AG04449 (cell line): ENCODE results near the gene MAML1.

Experiments
- CTCF ChIA-PET: fragments of 350-600 bp; formaldehyde crosslinking; extraction: SDS; loops from one replicate; lab custom pipeline; 2021; ENCODE audit warnings: antibody characterized with exemption; lab: Yijun Ruan, JAX
- POLR2A ChIA-PET: fragments of 400-600, 350-600 bp; formaldehyde crosslinking; extraction: SDS; loops from one replicate; lab custom pipeline; 2020; ENCODE audit warnings: antibody characterized with exemption, inconsistent platforms; lab: Yijun Ruan, JAX
- DNase-seq: peaks from one replicate; pipeline ENCODE4 v3.0.0-alpha.2; 2010; ENCODE audit warnings: low read depth, low spot score
- H3K4me3 ChIP-seq: 2 replicates; pipeline ENCODE4 v1.5.1; 2011; ENCODE audit warnings: low read depth, mild to moderate bottlenecking, control low read depth, low read length
- TF ChIP-seq, protein P1 (sequence below): IDR thresholded peaks from one replicate; pipeline ENCODE4 v1.5.1; 2011; ENCODE audit warnings: mild to moderate bottlenecking, moderate library complexity, low read length, control low read depth, inconsistent platforms; ENCODE audit not compliant: insufficient read depth; ENCODE audit errors: missing control alignments

MAML1 gene

DNA sequence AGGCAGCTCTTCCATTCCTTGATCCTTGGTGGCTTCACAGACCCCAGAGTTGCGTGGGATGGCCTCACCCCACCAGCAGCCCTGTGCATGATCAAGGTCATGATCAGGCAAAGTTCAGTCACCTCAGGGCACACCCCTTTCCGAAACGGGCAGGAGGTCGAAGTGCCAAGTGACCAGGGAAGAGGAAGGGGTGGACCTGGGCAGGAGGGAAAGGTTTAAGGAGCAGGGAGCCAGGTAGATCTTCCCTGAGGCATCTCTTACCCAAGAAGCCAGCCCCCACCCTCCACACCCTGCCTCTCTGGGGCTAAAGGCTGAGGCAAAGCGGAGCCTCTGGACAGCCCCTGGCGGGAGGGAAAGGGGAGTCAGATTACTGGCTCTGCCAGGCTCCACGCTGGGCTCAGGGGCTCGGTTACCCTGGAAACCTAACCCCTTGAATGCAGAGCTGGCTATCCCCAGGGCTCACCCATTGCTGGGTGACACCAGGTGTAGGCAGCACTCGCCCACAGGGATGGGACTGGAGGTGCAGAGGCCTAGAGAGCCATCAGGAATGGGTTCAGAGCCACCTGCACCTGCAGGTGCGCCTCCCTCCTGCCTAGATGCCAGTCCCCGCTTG, 70.4 kb downstream of the MAML1 start:
- CTCF ChIA-PET = interaction anchor here (1.0 to 3.5 kb wide), 7 partner anchors 8 to 104 kb away, joined by 3 to 29 read pairs (median 5); partner anchors contain the start of genes LTC4S and MAML1
- TF ChIP-seq, protein P1, sequence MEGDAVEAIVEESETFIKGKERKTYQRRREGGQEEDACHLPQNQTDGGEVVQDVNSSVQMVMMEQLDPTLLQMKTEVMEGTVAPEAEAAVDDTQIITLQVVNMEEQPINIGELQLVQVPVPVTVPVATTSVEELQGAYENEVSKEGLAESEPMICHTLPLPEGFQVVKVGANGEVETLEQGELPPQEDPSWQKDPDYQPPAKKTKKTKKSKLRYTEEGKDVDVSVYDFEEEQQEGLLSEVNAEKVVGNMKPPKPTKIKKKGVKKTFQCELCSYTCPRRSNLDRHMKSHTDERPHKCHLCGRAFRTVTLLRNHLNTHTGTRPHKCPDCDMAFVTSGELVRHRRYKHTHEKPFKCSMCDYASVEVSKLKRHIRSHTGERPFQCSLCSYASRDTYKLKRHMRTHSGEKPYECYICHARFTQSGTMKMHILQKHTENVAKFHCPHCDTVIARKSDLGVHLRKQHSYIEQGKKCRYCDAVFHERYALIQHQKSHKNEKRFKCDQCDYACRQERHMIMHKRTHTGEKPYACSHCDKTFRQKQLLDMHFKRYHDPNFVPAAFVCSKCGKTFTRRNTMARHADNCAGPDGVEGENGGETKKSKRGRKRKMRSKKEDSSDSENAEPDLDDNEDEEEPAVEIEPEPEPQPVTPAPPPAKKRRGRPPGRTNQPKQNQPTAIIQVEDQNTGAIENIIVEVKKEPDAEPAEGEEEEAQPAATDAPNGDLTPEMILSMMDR = no peak
- POLR2A ChIA-PET = interaction anchor here (0.6 kb wide), 1 partner anchor 18 kb away, joined by 3 read pairs; the partner anchor contains the start of gene SQSTM1
- DNase-seq = no peak
- H3K4me3 ChIP-seq = no peak overlapping the region; the same call in 1 of the 2 replicates

DNA sequence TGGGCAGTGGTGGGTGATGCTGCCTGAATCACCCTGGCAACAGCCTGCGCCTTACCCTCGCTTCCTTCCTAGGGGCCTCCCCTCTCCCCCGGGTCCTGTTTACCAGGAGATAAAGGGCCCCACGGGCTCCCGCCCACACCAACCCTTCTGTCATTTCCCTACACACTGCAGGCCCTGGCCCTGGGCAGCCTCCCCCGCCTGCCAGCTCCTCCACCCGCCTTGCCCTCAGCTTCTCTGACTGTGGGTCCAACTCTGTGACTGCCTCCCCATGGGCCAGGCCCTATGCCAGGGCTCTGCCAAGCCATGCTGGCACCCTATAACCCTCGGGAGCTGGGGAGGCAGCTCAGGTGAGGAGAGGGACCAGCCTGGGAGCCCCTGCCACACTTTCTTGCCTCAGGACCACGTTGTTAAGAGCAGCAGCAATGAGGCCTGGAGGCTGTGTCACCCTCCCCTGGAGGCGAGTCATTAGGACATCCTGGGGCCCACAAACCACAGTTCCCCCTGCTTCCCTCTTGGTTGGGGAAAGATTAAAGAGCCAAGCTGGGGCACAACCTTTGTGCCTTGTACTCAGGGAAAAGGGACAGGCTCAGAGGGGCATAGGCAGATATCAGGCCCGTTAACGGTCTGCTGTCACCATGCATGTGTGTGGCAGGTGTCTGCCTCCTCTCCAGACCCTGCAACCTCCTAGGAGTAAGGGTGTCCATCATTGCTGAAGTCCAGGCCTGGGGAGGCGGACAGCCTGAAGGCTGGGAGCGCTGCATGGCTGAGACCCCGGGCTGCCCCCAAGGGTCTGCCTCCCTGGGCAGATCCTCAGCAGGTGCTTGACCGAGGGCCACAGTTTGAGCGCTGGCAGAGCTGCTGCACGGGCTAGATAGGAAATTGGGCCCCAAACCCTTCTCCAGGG, 71.3 kb downstream of the MAML1 start:
- ChIA-PET CTCF (interaction anchor here (1.0 to 3.5 kb wide), 2 partner anchors 8 to 71 kb away, joined by 3 to 29 read pairs; partner anchors contain the start of genes LTC4S and MAML1), POLR2A (interaction anchor here (0.6 kb wide), 1 partner anchor 17 kb away, joined by 3 read pairs; the partner anchor contains the start of gene SQSTM1)
- no peak for DNase-seq
- H3K4me3 ChIP-seq = peak overlapping the region; percentile 72
- TF ChIP-seq, protein P1 = no peak

DNA sequence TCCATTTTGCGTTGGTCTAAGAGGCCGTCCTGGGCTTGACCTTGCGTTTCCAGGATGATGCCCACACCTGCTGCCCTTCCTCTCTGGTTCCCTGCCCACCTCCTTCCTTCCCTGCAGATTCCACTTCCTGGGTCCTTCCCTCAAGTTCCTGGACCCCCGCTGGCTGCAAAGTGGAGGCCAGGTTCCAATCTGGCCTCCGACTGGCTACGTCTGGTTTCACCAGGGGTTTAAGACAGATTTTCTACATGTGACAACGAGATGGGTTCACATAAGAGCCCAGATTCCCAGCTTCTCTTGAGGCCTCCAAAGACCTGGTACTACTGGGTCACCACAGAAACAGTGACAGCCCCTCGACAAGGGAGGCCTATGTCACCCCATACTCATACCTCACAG, 71.9 kb downstream of the MAML1 start:
- POLR2A ChIA-PET = no interaction called here
- TF ChIP-seq, protein P1 = no peak
- peak overlapping the region; percentile 72 for H3K4me3 ChIP-seq
- CTCF ChIA-PET = interaction anchor here (3.5 kb wide), 1 partner anchor 9 kb away, joined by 29 read pairs; the partner anchor contains the start of gene LTC4S
- DNase-seq = no peak

DNA sequence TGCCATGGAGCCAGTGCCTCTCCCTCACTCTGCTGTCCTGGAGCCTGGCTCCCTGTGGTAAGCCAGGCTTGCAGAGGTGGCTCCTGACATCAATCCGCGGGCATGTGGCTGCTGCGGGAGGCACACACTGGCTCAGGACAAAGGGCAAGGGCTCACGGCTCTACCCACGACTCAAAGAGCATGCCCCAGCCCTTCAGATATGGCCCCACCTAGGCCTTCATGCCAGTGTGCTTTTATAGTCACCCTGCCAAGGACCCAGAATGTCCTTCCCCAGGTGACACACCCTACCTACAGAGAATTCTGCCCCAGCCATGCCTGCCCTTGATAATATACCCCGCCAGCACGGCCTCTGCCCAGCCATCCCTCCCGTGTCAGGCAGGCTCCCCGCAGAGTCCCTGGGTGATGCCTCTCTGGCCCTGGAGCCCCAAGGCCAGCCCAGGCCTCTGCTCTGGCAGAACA, 72.5 kb downstream of the MAML1 start:
- CTCF ChIA-PET = interaction anchor here (3.5 kb wide), 1 partner anchor 10 kb away, joined by 29 read pairs; the partner anchor contains the start of gene LTC4S
- POLR2A ChIA-PET = interaction anchor here (1.0 kb wide), 1 partner anchor 9 kb away, joined by 3 read pairs; no protein-coding TSS in a partner anchor

DNA sequence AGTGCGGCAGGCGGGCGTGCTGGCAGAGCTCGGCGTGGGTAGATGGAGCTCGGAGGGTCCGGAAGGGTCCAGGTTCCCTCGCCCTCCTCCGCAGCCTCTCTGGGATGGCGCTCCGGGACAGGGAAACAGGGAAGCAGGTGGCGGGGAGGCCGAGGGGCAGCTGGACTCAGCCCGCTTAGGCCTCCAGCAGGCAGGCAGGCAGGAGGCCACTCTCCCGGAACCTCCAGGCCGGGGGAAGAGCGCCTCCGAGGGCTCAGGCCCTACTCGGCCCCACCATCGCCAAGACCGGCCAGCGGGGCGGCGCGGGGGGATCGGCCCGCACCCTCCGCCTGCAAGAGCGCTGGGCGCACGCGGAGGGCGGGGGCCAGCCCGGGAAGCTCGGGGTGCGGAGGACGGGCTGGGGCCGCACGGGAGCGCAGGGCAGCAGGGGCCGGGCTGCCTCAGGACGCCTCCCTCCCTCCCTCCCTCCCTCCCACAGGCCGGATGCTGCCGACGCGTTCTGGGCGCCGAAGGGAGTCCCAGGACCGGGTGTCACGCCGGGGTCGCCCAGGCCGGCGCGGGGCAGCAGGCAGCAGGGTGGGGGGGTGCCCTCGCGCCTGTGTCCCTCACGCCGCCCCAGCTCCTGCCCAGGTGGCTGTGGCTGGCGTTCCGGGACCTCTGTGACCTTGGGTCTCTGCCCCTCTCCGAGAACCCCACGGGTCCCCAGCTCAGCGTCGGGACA, 73.1 kb downstream of the MAML1 start:
- CTCF ChIA-PET = interaction anchor here (0.8 to 3.5 kb wide), 2 partner anchors 10 to 104 kb away, joined by 3 to 29 read pairs; partner anchors contain the start of gene LTC4S
- DNase-seq = no peak
- peak overlapping the region; percentile 72 for H3K4me3 ChIP-seq
- POLR2A ChIA-PET = interaction anchor here (0.7 to 2.1 kb wide), 4 partner anchors 10 to 182 kb away, joined by 3 to 15 read pairs (median 4); partner anchors contain the start of genes HNRNPH1, MAML1 and SQSTM1
- TF ChIP-seq, protein P1 = no peak

More for the DNA sequence above, 72.5 kb downstream of the MAML1 start:
- peak overlapping the region; percentile 72 for H3K4me3 ChIP-seq
- DNase-seq = no peak
- TF ChIP-seq, protein P1 = no peak
